ENCODE results near the gene RNF2. TPM values are rescaled to one million over a fixed set of nuclear protein-coding genes. Genes with fewer than 3 reads are reported as not detected.

The RNF2 gene
- 11.2 and 11.7 TPM in 2 replicates for total RNA-seq (2013; cell fraction: nucleolus; rRNA removed)
- total RNA-seq (2014; rRNA removed) (10.8 and 12.9 TPM in 2 replicates), total RNA-seq (2014; rRNA removed; fragmentation: Illumina TruSeq; extraction: Trizol) (15.8 and 16.2 TPM in 2 replicates), total RNA-seq (2021) (17.3 and 20.0 TPM in 2 replicates), polyA plus RNA-seq (2011; rRNA removed) (36.3 and 47.2 TPM in 2 replicates), polyA plus RNA-seq (2014; fragmentation: Illumina TruSeq; extraction: Trizol) (26.6 and 34.6 TPM in 2 replicates), polyA plus RNA-seq (2014; fragmentation: Nextera tagmentation; extraction: Ambion mirVana) (1 to 10 TPM; 4.8 to 5.2 TPM), polyA plus RNA-seq (2014; rRNA removed) (14.2 and 14.5 TPM in 2 replicates), polyA plus RNA-seq (2016; fragmentation: Nextera tagmentation; extraction: Ambion mirVana) (10 to 100 TPM; 14.3 to 16.9 TPM), polyA minus RNA-seq (2011; rRNA and poly(A)+ RNA removed) (31.6 and 84.8 TPM in 2 replicates), Bru-seq, nascent RNA (percentile 74 among the genes with signal in this experiment), BruChase-seq, experiment 1, labeled RNA remaining after a 6-hour chase (percentile 71 among the genes with signal in this experiment), BruChase-seq, experiment 2, labeled RNA remaining after a 2-hour chase (percentile 71 among the genes with signal in this experiment)
- polyA plus RNA-seq (2011; ENCODE audit: low read depth): 6.0 TPM
- polyA plus RNA-seq (2011; cell fraction: cytosol; rRNA removed): 15.9 and 16.7 TPM in 2 replicates
- 8.9 and 12.2 TPM in 2 replicates for polyA plus RNA-seq (2011; cell fraction: nucleus; rRNA removed)
- polyA plus RNA-seq (2012): 8.5 and 9.4 TPM in 2 replicates
- polyA minus RNA-seq (2011; cell fraction: cytosol; rRNA and poly(A)+ RNA removed): 14.7 and 33.5 TPM in 2 replicates
- 4.6 and 10.3 TPM in 2 replicates for polyA minus RNA-seq (2011; cell fraction: nucleus; rRNA and poly(A)+ RNA removed)
- long read RNA-seq, experiment 1, transcript RNF2-202 (7 exons, 3,606 nt): major isoform, 20 of 25 reads
- long read RNA-seq, experiment 1, partial matches to known transcripts: 0 of 25 reads
- long read RNA-seq, experiment 1, other reads (novel, unspliced or antisense): 5 of 25 reads
- long read RNA-seq, experiment 2, transcript RNF2-202 (7 exons, 3,606 nt): major isoform, 63 of 92 reads
- long read RNA-seq, experiment 2, partial matches to known transcripts: 21 of 92 reads
- long read RNA-seq, experiment 2, other reads (novel, unspliced or antisense): 8 of 92 reads

DNA sequence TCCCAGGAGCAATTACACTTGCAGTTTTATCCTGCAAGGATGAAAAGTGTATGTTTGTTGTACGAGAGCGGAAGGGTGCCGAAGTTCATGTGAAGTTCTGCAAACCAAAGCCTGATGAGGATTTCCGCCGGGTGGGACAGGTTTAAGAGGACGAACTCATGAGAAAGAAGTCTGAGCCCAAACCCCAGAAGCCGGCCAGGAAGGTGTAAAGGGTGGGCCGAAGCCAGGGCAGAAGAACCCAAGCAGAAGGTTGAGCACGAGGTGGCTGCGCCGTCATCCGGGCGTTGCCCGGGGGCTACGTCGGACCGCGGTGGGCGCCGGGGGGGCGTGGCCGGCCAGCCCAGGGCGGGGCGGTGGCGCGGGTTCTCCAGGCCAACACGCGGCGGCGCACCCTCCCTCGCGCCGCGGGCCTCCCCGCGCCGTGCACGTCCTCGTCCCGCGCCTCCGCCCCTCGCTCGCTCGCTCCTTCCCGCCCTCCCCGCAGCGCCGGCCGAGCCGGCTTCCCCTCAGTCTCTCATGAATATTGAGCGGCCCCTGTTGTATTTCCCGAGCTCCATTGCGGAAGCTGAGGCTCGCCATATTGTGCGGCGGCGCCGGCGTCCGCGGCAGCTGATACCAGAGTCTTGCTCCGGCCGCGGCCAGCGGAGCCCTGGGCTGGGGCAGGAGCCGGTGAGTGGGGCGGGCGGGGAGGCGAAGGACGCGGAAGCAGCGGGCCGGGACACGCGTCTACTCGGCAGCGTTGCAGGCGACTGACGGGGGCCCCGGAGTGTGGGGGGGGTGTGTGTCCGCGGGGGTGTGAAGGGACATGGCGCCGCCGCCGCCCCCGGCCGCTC is at the start of gene RNF2:
RNF2 (plus strand) TSS at position 578 of the 833 bp plus-strand sequence. CDS start 41,996 bp downstream, outside the sequence.
- DNase-seq (ENCODE audit: low read depth, low spot score): peak; percentile 13
- ChIA-PET POLR2A (interaction anchor here (0.6 to 2.2 kb wide), 7 partner anchors 11 to 294 kb away, joined by 3 to 8 read pairs (median 4); no protein-coding TSS in a partner anchor), CTCF (interaction anchor here (0.6 to 4.8 kb wide), 8 partner anchors 11 to 732 kb away, joined by 3 to 38 read pairs (median 3); no protein-coding TSS in a partner anchor), RAD21 (ENCODE audit: unreplicated experiment) (interaction anchor here (0.6 to 5.2 kb wide), 12 partner anchors 9 to 366 kb away, joined by 3 to 35 read pairs (median 4); partner anchors contain the start of gene SWT1), SMC1A (ENCODE audit: uncharacterized antibody, unreplicated experiment) (interaction anchor here (0.6 to 3.6 kb wide), 17 partner anchors 12 to 551 kb away, joined by 3 to 15 read pairs (median 4); partner anchors contain the start of gene SWT1)
- peak within 1 kb of the TSS; percentile 73 for H3K4me3 ChIP-seq
- no peak within 1 kb of the TSS for H3K27ac ChIP-seq (ENCODE audit: control insufficient read depth, insufficient read depth)
- H3K4me2 ChIP-seq (ENCODE audit: control insufficient read depth, insufficient read depth): peak within 1 kb of the TSS; percentile 87
- peaks cover 21% of the 10 kb centered on the region for H3K79me2 ChIP-seq (ENCODE audit: control insufficient read depth, insufficient read depth, low read length)
- H3K36me3 ChIP-seq (ENCODE audit: control insufficient read depth in 2 of 2, insufficient read depth in 2 of 2, low read length in 1 of 2): no peaks in the 10 kb centered on the region
- in situ Hi-C loops (cut with MboI) (no loop called here), intact Hi-C loops (cut with micrococcal nuclease; ENCODE audit: unreplicated experiment) (loop anchor here (2.0 to 5.0 kb wide), 2 partner anchors 112 to 272 kb away; partner anchors contain the start of genes IVNS1ABP, SWT1 and TRMT1L)
- H3K27me3 ChIP-seq (replicated peaks in 1 of 2; ENCODE audit: control insufficient read depth in 2 of 2, insufficient read depth in 2 of 2, low read length in 1 of 2): no peaks in the 10 kb centered on the region
- no TSS peak for BruUV-seq (replicated peaks)
- H3K9me3 ChIP-seq (replicated peaks; ENCODE audit: control insufficient read depth, insufficient read depth, low read length): no peaks in the 10 kb centered on the region
- ATAC-seq: peak; percentile 92
- FAIRE-seq: no peak
- WGBS (ENCODE audit: insufficient coverage, insufficient replicate concordance, low lambda C conversion rate, missing lambda C conversion rate): 5% methylated on average over 38 of the region's 89 CpGs
- no peaks in the 10 kb centered on the region for H4K20me1 ChIP-seq (ENCODE audit: control insufficient read depth, insufficient read depth)
- H3K9ac ChIP-seq (ENCODE audit: control insufficient read depth, insufficient read depth, low read length): peak within 1 kb of the TSS; percentile 80
- peak within 1 kb of the TSS; percentile 90 for H2AFZ ChIP-seq (ENCODE audit: control insufficient read depth, low read depth, low read length)
- no peaks in the 10 kb centered on the region for H3K4me1 ChIP-seq (ENCODE audit: control insufficient read depth, insufficient read depth, low read length)
- TF ChIP-seq IKZF1 (conservative IDR thresholded peaks at IDR 0.05) (peak; percentile 63), SUZ12 (IDR thresholded peaks at IDR 0.05; ENCODE audit: unreplicated experiment) (no peak), ZSCAN29 (IDR thresholded peaks at IDR 0.05) (no peak), RB1 (IDR thresholded peaks at IDR 0.05; ENCODE audit: borderline replicate concordance) (peak; percentile 78; the same call in 1 of the 2 replicates), ESRRA (IDR thresholded peaks at IDR 0.05; ENCODE audit: low read length) (no peak), ZNF622 (IDR thresholded peaks at IDR 0.05) (no peak), CHD4 (IDR thresholded peaks at IDR 0.05) (no peak), SREBF2 (IDR thresholded peaks at IDR 0.05; ENCODE audit: low read length) (no peak), KLF5 (IDR thresholded peaks at IDR 0.05; ENCODE audit: partially characterized antibody) (no peak)
- TF ChIP-seq, protein P1, sequence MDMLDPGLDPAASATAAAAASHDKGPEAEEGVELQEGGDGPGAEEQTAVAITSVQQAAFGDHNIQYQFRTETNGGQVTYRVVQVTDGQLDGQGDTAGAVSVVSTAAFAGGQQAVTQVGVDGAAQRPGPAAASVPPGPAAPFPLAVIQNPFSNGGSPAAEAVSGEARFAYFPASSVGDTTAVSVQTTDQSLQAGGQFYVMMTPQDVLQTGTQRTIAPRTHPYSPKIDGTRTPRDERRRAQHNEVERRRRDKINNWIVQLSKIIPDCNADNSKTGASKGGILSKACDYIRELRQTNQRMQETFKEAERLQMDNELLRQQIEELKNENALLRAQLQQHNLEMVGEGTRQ (IDR thresholded peaks at IDR 0.05; ENCODE audit: borderline replicate concordance, low read depth, low read length): no peak
- TF ChIP-seq, protein P2, sequence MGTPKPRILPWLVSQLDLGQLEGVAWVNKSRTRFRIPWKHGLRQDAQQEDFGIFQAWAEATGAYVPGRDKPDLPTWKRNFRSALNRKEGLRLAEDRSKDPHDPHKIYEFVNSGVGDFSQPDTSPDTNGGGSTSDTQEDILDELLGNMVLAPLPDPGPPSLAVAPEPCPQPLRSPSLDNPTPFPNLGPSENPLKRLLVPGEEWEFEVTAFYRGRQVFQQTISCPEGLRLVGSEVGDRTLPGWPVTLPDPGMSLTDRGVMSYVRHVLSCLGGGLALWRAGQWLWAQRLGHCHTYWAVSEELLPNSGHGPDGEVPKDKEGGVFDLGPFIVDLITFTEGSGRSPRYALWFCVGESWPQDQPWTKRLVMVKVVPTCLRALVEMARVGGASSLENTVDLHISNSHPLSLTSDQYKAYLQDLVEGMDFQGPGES (IDR thresholded peaks at IDR 0.05): no peak
- TF ChIP-seq, protein P3, sequence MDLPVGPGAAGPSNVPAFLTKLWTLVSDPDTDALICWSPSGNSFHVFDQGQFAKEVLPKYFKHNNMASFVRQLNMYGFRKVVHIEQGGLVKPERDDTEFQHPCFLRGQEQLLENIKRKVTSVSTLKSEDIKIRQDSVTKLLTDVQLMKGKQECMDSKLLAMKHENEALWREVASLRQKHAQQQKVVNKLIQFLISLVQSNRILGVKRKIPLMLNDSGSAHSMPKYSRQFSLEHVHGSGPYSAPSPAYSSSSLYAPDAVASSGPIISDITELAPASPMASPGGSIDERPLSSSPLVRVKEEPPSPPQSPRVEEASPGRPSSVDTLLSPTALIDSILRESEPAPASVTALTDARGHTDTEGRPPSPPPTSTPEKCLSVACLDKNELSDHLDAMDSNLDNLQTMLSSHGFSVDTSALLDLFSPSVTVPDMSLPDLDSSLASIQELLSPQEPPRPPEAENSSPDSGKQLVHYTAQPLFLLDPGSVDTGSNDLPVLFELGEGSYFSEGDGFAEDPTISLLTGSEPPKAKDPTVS (IDR thresholded peaks at IDR 0.05; ENCODE audit: low read depth, low read length): no peak

Measured in GM12878 (cell line).